HPDE6-E6E7 (cell line): ENCODE data around the gene TEX10.
"Not testable (repeated sequence)": the region's sequence is repeated elsewhere in the genome, so short reads cannot be mapped to it uniquely, and the experiment has no call there.

Source experiments
- DNase-seq: peaks from one replicate; pipeline ENCODE4 v3.0.0; 2011; ENCODE audit warnings: missing footprints; ENCODE audit errors: extremely low spot score

The TEX10 gene

GRCh38 chr9:100352727-100353505 is at the start of gene TEX10:
Gene TEX10 (minus strand): TSS chr9:100352942. CDS start chr9:100349363, 3,579 bp downstream.
- peak; percentile 83 for DNase-seq

- DNase-seq: no peak
Observed at GRCh38 chr9:100401042-100401441, 48.3 kb upstream of the TEX10 start.

- no peak for DNase-seq
Observed at GRCh38 chr9:100397529-100398266, 45.0 kb upstream of the TEX10 start.

GRCh38 chr9:100396769-100397168 is 44.0 kb upstream of the TEX10 start:
- DNase-seq: no peak

- no peak for DNase-seq
Observed at GRCh38 chr9:100394816-100395215, 42.1 kb upstream of the TEX10 start.

GRCh38 chr9:100394032-100394695 is 41.4 kb upstream of the TEX10 start:
- DNase-seq: no peak

- DNase-seq: not testable (repeated sequence)
Observed at GRCh38 chr9:100392989-100393388, 40.2 kb upstream of the TEX10 start.

GRCh38 chr9:100379862-100380261 is 27.1 kb upstream of the TEX10 start:
- DNase-seq: no peak

GRCh38 chr9:100377015-100377414 is 24.3 kb upstream of the TEX10 start:
- DNase-seq: no peak

- no peak for DNase-seq
Observed at GRCh38 chr9:100375658-100376057, 22.9 kb upstream of the TEX10 start.

- DNase-seq: no peak
Observed at GRCh38 chr9:100372648-100373047, 19.9 kb upstream of the TEX10 start.

GRCh38 chr9:100370064-100370723 is 17.5 kb upstream of the TEX10 start:
- DNase-seq: no peak

- DNase-seq: no peak
Observed at GRCh38 chr9:100368672-100369071, 15.9 kb upstream of the TEX10 start.

GRCh38 chr9:100366121-100366520 is 13.4 kb upstream of the TEX10 start:
- DNase-seq: no peak

- no peak for DNase-seq
Observed at GRCh38 chr9:100364013-100364412, 11.3 kb upstream of the TEX10 start.

GRCh38 chr9:100359057-100359456 is 6.3 kb upstream of the TEX10 start:
- no peak for DNase-seq

- no peak for DNase-seq
Observed at GRCh38 chr9:100357501-100357900, 4.8 kb upstream of the TEX10 start.

GRCh38 chr9:100355561-100355960 is 2.8 kb upstream of the TEX10 start:
- DNase-seq: no peak

GRCh38 chr9:100354121-100354800 is 1.5 kb upstream of the TEX10 start:
- no peak for DNase-seq

GRCh38 chr9:100352201-100352726 is 478 bp downstream of the TEX10 start:
- peak; percentile 37 for DNase-seq

- DNase-seq: no peak
Observed at GRCh38 chr9:100351508-100351907, 1.2 kb downstream of the TEX10 start.
